K562 (cell line): Measurements from ENCODE around the gene CEP170. TPM values are rescaled to one million over a fixed set of nuclear protein-coding genes. Genes with fewer than 3 reads are reported as not detected.
A peak's percentile ranks its signal among the peaks of the same experiment; 100 is the strongest.

Experiments
- ARNT ChIP-seq, 2 experiments: fragments of 450-650 bp; IDR thresholded peaks; 2 replicates each; pipeline ENCODE4 v1.6.1; 2016; ENCODE audit warnings: mild to moderate bottlenecking in 1 of 2
- BRF1 ChIP-seq: IDR thresholded peaks from 3 replicates; pipeline ENCODE4 v1.6.1; 2011; ENCODE audit warnings: borderline replicate concordance, mild to moderate bottlenecking; ENCODE audit not compliant: insufficient read length; ENCODE audit errors: extremely low read depth
- COPS2 ChIP-seq: fragments of 450-650 bp; conservative IDR thresholded peaks from 2 replicates; pipeline ENCODE4 v1.6.1; 2016; ENCODE audit warnings: mild to moderate bottlenecking, moderate library complexity
- ESRRB ChIP-seq: fragments of 250-450 bp; sonication (Bioruptor Pico); IDR thresholded peaks from 2 replicates; pipeline ENCODE4 v1.5.0; 2020; ENCODE audit warnings: mild to moderate bottlenecking, moderate library complexity, borderline replicate concordance
- EZH2 ChIP-seq: IDR thresholded peaks from 2 replicates; pipeline ENCODE4 v1.6.1; 2012; ENCODE audit warnings: low read depth, mild to moderate bottlenecking, inconsistent platforms, low read length, borderline replicate concordance
- FOXP1 ChIP-seq: sonication (generic); formaldehyde crosslinking; IDR thresholded peaks from 2 replicates; pipeline ENCODE4 v1.8.0; 2022; ENCODE audit warnings: mild to moderate bottlenecking, missing genetic modification reagents
- MCM7 ChIP-seq, 2 experiments: fragments of 450-650 bp; IDR thresholded peaks; 2 replicates each; pipeline ENCODE4 v1.6.1; 2016 to 2018
- NFYB ChIP-seq: IDR thresholded peaks from 2 replicates; pipeline ENCODE4 v1.6.1; 2011; ENCODE audit warnings: mild to moderate bottlenecking, moderate library complexity; ENCODE audit not compliant: insufficient read length; ENCODE audit errors: extremely low read depth
- NR2C2 ChIP-seq, 2 experiments: fragments of 200-800 bp in 1 of 2; sonication (Bioruptor generic) in 1 of 2; sonication (generic) in 1 of 2; formaldehyde crosslinking in 1 of 2; IDR thresholded peaks; 2 replicates each; pipeline versions ENCODE4 v1.6.1 to v1.8.0; 2016 to 2022; ENCODE audit warnings: mild to moderate bottlenecking in 1 of 2, missing compliant biosample characterization in 1 of 2, missing genetic modification characterization in 1 of 2, missing genetic modification reagents in 1 of 2
- PHTF2 ChIP-seq: fragments of 250-450 bp; sonication (Bioruptor Pico); IDR thresholded peaks from 2 replicates; pipeline ENCODE4 v1.5.0; 2021; ENCODE audit warnings: mild to moderate bottlenecking
- POLR2G ChIP-seq: fragments of 200-400 bp; formaldehyde crosslinking; IDR thresholded peaks from 2 replicates; pipeline ENCODE4 v1.6.1; 2017; ENCODE audit warnings: low read depth, mild to moderate bottlenecking, antibody characterized with exemption, low read length, moderate library complexity
- RHOXF2B ChIP-seq: fragments of 250-450 bp; sonication (Bioruptor Pico); conservative IDR thresholded peaks from 2 replicates; pipeline ENCODE4 v1.5.1; 2021
- SLC30A9 ChIP-seq: fragments of 250-450 bp; sonication (Bioruptor Pico); IDR thresholded peaks from 2 replicates; pipeline ENCODE4 v1.8.0; 2022; ENCODE audit warnings: mild to moderate bottlenecking, moderate library complexity
- SMAD2 ChIP-seq: fragments of 150-350 bp; IDR thresholded peaks from 2 replicates; pipeline ENCODE4 v1.6.1; 2014; ENCODE audit warnings: low read depth, mild to moderate bottlenecking, low read length
- ZFPM2 ChIP-seq: fragments of 250-450 bp; sonication (Bioruptor Pico); IDR thresholded peaks from 2 replicates; pipeline ENCODE4 v1.5.1; 2022; ENCODE audit warnings: mild to moderate bottlenecking
- ZNF384 ChIP-seq: IDR thresholded peaks from 2 replicates; pipeline ENCODE4 v1.6.1; 2012; ENCODE audit warnings: low read depth, low read length, improper control_type of control experiment
- ZNF41 ChIP-seq: fragments of 250-450 bp; sonication (Bioruptor Pico); conservative IDR thresholded peaks from 2 replicates; pipeline ENCODE4 v1.4.0; 2020; ENCODE audit warnings: mild to moderate bottlenecking
- ZNF444 ChIP-seq: fragments of 250-450 bp; sonication (Bioruptor Pico); IDR thresholded peaks from 2 replicates; pipeline ENCODE4 v1.4.0; 2020; ENCODE audit warnings: mild to moderate bottlenecking, moderate library complexity
- polyA plus RNA-seq, 8 experiments: library from polyadenylated mRNA; depleted of rRNA in 4 of 8; stranded (reverse) in 5 of 8; unstranded in 3 of 8; fragments of >200 nt; fragmentation: Nextera tagmentation in 2 of 8; fragmentation: Illumina TruSeq in 1 of 8; extraction: Ambion mirVana in 2 of 8; extraction: Trizol in 1 of 8; gene quantifications; 2 replicates each; pipeline versions ENCODE4 v1.2.1 to v1.2.3, GENCODE V29; 2011 to 2014; ENCODE audit warnings: inconsistent platforms in 1 of 8, missing spikeins in 1 of 8
- total RNA-seq, 7 experiments: library from RNA; depleted of rRNA in 6 of 7; stranded (reverse); fragments of >200 nt in 6 of 7; fragmentation: Illumina TruSeq in 2 of 7; extraction: Trizol in 2 of 7; gene quantifications; 2 replicates each; pipeline versions ENCODE4 v1.2.1 to v1.2.3, GENCODE V29; 2011 to 2021; ENCODE audit warnings: low replicate concordance in 1 of 7
- TF ChIP-seq, protein P1 (sequence below): fragments of 250-450 bp; sonication (Bioruptor Pico); IDR thresholded peaks from 2 replicates; pipeline ENCODE4 v1.4.0; 2020
- TF ChIP-seq, protein P2 (sequence below): sonication (generic); formaldehyde crosslinking; IDR thresholded peaks from 2 replicates; pipeline ENCODE4 v1.8.0; 2022; ENCODE audit warnings: missing genetic modification reagents, mild to moderate bottlenecking, borderline replicate concordance
- TF ChIP-seq, protein P3 (sequence below): sonication (generic); formaldehyde crosslinking; IDR thresholded peaks from 2 replicates; pipeline ENCODE4 v1.8.0; 2022; ENCODE audit warnings: mild to moderate bottlenecking, missing genetic modification reagents
- TF ChIP-seq, protein P4 (sequence below): fragments of 250-450 bp; sonication (Bioruptor Pico); IDR thresholded peaks from 2 replicates; pipeline ENCODE4 v1.4.0; 2020; ENCODE audit warnings: borderline replicate concordance

CEP170 gene
- total and polyA plus RNA-seq, 9 of the 15 experiments (the other 6 are each of a cell fraction or from before 2014, with no cell fraction given), result 22.6 to 110 (median 68.5) TPM

DNA sequence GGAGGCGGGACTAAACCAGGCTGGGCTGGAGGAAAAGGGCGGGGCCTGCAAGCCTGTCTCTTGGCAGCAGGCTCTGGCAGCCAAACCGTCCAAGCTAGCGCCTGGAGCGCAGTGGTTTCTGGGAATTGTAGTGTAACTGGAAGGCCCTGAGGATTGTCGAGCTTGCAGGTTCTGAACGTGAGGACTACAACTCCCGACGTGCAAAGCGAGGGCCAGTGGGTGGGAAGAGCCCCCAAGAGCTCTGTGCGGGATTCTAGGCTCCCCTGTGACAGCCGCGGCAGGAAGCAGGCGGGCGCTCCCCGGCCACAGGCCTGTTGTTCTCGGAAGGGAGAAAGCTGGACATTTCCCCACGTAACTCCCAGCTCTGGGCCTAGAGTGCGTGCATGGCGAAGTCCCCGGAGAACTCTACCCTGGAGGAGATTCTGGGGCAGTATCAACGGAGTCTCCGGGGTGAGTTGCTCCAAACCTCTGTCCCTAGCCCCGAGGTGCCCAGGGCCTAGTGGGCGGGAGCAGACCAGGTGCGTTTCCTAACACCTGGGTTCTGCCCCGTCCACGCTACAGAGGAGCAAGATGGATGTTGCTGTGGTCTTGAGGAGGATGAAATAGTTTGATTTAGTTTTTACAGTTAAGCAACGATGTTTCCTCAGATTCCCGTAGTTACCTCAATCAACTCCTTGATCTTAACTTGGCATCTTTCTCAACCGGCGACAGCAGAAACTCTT lies 871 bp upstream of the CEP170 start, which contains the start of gene SDCCAG8 (continued):
- TF ChIP-seq, protein P1, sequence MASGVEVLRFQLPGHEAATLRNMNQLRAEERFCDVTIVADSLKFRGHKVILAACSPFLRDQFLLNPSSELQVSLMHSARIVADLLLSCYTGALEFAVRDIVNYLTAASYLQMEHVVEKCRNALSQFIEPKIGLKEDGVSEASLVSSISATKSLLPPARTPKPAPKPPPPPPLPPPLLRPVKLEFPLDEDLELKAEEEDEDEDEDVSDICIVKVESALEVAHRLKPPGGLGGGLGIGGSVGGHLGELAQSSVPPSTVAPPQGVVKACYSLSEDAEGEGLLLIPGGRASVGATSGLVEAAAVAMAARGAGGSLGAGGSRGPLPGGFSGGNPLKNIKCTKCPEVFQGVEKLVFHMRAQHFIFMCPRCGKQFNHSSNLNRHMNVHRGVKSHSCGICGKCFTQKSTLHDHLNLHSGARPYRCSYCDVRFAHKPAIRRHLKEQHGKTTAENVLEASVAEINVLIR, result no peak
- TF ChIP-seq BRF1 (no peak), ZNF444 (CRISPR knock-in tag) (no peak), NFYB (no peak), ZNF384 (no peak), COPS2 (no peak), FOXP1 (CRISPR knock-in tag) (peak; percentile 79; the same call in 1 of the 2 replicates), RHOXF2B (CRISPR knock-in tag) (no peak), ARNT (IDR thresholded peaks at IDR 0.05) (no peak), SMAD2 (no peak), POLR2G (peak; percentile 90), ZNF41 (CRISPR knock-in tag) (no peak), EZH2 (no peak), SLC30A9 (CRISPR knock-in tag) (no peak), MCM7 (IDR thresholded peaks at IDR 0.05) (no peak), ESRRB (0 out of 2 replicates have a peak, but pooled peaks have one; percentile 30), ZFPM2 (CRISPR knock-in tag) (no peak), PHTF2 (CRISPR knock-in tag) (no peak), NR2C2 (CRISPR knock-in tag; IDR thresholded peaks at IDR 0.05) (no peak), NR2C2 (tag; IDR thresholded peaks at IDR 0.05) (0 out of 2 replicates have a peak, but pooled peaks have one; percentile 62)
- TF ChIP-seq, protein P2, sequence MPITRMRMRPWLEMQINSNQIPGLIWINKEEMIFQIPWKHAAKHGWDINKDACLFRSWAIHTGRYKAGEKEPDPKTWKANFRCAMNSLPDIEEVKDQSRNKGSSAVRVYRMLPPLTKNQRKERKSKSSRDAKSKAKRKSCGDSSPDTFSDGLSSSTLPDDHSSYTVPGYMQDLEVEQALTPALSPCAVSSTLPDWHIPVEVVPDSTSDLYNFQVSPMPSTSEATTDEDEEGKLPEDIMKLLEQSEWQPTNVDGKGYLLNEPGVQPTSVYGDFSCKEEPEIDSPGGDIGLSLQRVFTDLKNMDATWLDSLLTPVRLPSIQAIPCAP (CRISPR knock-in tag), result no peak
- TF ChIP-seq, protein P3, sequence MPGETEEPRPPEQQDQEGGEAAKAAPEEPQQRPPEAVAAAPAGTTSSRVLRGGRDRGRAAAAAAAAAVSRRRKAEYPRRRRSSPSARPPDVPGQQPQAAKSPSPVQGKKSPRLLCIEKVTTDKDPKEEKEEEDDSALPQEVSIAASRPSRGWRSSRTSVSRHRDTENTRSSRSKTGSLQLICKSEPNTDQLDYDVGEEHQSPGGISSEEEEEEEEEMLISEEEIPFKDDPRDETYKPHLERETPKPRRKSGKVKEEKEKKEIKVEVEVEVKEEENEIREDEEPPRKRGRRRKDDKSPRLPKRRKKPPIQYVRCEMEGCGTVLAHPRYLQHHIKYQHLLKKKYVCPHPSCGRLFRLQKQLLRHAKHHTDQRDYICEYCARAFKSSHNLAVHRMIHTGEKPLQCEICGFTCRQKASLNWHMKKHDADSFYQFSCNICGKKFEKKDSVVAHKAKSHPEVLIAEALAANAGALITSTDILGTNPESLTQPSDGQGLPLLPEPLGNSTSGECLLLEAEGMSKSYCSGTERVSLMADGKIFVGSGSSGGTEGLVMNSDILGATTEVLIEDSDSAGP (CRISPR knock-in tag), result no peak
- TF ChIP-seq, protein P4, sequence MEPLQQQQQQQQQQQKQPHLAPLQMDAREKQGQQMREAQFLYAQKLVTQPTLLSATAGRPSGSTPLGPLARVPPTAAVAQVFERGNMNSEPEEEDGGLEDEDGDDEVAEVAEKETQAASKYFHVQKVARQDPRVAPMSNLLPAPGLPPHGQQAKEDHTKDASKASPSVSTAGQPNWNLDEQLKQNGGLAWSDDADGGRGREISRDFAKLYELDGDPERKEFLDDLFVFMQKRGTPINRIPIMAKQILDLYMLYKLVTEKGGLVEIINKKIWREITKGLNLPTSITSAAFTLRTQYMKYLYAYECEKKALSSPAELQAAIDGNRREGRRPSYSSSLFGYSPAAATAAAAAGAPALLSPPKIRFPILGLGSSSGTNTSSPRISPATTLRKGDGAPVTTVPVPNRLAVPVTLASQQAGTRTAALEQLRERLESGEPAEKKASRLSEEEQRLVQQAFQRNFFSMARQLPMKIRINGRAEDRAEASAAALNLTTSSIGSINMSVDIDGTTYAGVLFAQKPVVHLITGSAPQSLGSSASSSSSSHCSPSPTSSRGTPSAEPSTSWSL (CRISPR knock-in tag), result peak; percentile 87; the same call in 1 of the 2 replicates
